GM19324 (cell line): ENCODE data around the gene ZC3H6.
"Not testable (repeated sequence)": the region's sequence is repeated elsewhere in the genome, so short reads cannot be mapped to it uniquely, and the experiment has no call there.

Experiments
- ATAC-seq: cut with Tn5 transposase; IDR thresholded peaks from one replicate; pipeline ENCODE4 v1.9.1; 2021; ENCODE audit warnings: mild to moderate bottlenecking, moderate library complexity; ENCODE audit not compliant: unreplicated experiment, low FRiP score

ZC3H6 gene

GRCh38 chr2:112276954-112277353 lies 1.6 kb downstream of the ZC3H6 start:
- ATAC-seq = no peak

DNA sequence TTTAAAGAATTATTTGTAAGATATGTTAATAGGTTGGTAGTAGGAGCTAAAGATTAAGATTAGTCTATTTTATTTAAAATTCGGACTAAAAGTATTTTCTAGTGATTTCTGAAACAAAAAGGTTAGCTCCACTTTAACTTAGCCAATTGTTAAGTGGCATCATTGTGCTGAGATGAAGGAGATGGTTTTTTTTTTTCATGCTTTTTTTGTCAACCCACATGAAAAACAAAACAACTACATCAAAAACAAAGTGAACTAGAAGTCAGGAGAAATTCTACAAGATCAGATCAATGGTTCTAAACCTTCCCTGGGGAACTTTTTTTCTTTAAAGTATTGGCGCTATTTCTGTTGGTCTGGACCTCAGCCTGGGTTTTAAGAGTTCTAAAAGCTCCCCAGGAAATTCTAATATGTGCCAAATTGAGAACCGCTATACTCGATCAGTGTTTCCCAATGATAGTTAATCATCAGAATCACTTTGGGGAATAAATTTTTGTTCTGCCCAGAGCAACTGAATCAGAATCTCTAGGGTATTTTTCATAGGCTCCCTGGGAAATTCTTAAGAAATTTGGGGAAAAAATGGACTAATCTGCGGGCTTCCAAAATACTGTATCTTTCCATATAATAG lies 2.3 kb downstream of the ZC3H6 start:
- no peak for ATAC-seq

DNA sequence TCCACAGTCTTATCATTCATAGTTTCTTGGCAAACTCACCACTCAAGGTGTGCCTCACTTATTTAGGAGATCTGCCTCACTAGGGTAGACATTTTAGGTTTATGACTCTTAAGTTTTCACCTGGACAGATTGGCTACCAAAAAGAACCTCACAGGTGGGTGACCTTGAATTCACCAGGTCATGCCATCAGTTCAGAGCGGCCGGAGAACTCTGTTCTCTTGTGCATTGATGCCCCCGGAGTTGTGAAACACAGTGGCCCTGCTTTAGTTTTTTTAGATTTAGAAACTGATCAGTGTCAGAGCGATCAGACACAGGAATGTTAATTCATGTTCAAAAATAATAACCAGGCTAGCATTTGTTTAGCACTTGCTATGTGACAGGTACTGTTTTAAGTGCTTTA lies 6.7 kb downstream of the ZC3H6 start:
- ATAC-seq = not testable (repeated sequence)

GRCh38 chr2:112283535-112283934 lies 8.1 kb downstream of the ZC3H6 start:
- not testable (repeated sequence) for ATAC-seq

- ATAC-seq = no peak
These were observed 14.7 kb downstream of the ZC3H6 start for GRCh38 chr2:112290088-112290487.

- ATAC-seq = no peak
These were observed 15.3 kb downstream of the ZC3H6 start for GRCh38 chr2:112290648-112291047.

DNA sequence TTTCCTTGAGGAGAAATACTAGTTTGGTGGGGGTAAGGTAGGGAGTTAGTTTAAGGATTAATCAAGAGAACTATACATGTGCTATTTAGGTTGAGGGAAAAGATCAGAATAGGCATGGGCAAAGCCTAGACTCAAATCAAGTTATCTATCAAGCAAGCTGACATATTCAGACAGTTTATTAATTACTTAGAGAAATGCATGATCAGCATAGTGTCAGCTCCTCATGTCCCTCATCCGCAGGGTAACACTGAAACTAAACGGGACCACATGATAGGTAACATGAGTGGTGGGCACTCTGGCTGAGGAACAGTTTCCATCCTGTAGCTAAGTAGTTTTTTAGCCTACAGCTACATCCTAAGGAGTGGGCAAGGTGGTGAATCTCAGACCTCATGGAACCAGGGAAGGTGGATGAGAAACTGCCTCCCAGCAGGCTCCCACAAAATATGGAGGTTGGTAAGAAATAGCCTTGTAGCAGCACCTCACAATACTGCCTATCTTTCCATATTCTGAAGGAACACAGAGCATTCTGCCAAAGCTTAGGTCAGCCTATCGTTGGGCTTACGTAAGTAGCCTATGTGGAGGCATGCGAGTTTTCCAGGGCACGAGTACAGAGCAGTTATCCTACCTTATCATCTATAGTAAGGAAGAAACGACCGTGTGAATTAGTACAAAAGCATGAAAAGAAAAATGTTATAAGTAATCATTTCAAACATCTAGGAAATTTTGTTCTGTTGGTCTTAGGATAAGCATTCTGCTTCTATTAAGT lies 18.4 kb downstream of the ZC3H6 start:
- ATAC-seq = no peak

DNA sequence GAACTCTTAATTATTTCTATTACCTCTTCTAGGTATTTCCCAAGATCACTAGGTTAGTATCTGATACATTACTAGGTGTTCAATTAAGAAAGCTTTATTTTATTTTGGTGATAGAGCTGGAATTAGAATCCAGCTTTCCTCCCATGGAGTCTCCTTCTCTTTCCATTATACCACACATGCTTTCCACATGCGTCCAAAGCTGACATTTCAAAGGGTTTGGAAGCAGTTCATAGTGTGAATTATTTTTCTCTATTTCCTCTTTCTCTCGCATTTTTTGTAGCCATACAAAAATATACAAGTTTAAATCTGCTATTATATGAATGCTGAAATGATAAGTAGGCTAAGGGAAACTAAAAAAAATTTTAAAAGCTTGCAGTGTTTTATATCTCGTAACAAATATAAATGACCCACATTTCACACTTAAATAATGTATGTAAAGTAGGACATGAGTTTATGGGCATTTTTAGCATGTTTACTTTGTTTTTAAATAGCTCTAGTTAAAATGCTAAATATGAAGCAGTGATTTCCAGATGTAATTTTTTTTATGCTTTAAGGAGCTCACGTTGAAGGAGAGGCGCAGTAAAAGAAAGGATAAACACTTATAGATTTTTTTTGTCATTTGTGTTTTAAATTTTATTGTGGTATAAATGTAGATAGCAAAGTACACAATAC lies 20.1 kb downstream of the ZC3H6 start:
- ATAC-seq = no peak

DNA sequence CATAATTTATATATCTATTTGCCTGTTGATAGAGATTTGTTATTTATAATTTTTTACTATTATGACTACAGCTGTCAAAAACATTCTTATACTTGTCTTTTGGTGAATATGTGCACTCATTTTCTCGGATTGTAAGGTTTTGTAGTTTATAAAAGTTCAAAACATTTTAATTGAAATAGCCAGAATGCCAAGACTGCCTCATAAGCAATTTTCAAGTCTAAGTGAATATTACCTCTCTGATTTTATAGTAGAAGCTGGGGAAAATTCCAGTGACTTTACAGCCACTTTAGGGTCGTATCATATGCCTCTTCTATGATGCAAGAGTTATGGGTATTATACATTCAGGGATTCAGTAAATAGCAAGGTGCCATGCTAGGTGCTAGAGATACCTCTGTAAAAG lies 21.0 kb downstream of the ZC3H6 start:
- no peak for ATAC-seq

DNA sequence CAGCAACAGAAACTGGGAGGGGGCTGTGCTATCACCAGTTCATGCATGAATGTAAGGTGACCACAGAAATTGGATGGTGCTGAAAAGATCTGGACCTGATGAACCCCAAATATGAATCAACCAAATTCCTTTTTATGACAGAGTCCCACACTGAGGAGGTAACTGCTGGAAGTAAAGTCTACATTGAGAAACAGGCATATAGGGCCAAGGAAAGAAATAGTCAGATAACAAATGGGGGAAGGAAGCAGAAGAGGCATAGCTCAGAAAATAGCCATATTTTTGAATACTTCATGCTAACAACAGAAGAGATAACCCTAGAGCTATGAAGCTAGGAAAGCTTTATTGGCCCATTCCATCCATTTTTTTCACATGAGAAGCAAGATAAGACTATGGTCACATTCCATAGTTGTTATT lies 25.8 kb downstream of the ZC3H6 start:
- no peak for ATAC-seq

DNA sequence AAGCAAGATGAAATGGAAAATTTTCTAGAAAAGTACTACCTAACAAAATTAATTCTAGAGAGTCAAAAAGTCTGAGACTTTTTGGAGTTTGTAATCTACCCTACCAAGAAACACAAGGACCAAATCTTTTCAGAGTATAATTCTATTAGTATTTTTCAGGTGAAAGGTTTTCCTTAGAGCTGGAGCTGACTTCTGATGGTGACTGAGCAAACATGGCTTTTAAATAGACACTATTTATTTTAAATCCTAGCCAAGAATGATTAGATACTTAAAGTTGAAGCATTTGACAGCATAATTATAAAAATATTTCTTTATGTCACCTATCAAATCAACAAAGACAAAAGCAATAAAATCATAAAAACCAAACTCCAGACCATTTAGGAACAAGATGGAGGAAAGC lies 26.6 kb downstream of the ZC3H6 start:
- ATAC-seq = no peak

DNA sequence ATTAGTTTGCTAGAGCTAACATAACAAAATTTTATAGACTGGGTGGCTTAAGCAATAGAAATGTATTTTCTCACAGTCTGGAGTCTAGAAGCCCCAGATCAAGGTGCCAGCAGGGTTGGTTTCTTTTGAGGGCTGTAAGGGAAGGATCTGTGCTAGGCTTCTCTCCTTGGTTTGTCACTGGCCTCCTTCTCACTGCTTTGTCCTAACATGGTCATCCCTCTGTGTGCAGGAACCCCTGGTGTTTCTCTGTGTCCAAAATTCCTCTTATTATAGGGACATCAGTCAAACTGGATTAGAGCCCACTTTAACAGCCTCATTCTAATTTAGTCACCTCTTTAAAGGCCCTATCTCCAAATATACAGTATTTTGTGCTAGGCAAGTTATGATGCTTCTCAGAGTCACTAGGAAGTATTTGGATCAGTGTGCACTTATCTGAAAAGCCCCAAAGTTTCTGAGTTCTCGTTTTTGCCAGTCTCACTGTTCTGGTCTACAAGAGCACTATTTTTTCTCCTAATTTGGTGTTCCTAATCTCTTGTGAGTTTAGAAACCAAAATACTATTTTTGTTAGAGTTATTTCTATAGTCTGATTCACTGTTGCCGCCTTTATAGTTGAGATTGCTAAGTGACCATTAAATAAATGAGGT lies 29.0 kb downstream of the ZC3H6 start:
- ATAC-seq = no peak

GRCh38 chr2:112305132-112305531 lies 29.7 kb downstream of the ZC3H6 start:
- no peak for ATAC-seq

GRCh38 chr2:112310906-112311305 lies 35.5 kb downstream of the ZC3H6 start:
- ATAC-seq = no peak

- no peak for ATAC-seq
These were observed 36.5 kb downstream of the ZC3H6 start for GRCh38 chr2:112311932-112312331.

DNA sequence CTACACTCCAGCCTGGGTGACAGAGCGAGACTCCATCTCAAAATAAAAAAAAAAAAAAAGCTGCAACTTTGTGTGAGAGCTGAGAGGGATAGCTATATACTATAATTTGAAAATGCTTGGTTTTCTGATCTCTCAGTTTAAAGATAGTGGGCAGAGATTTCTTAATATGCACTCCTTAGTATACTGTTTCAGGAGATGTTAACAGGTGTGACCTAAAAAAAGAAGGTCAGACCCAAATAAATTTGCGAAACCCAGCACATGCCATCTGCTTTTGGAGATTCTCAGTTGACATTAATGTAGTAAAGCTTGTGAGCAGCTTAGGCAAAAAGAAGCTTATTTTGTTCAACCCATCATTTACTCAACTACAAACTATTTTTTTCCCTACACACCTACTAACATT lies 37.4 kb downstream of the ZC3H6 start:
- no peak for ATAC-seq

DNA sequence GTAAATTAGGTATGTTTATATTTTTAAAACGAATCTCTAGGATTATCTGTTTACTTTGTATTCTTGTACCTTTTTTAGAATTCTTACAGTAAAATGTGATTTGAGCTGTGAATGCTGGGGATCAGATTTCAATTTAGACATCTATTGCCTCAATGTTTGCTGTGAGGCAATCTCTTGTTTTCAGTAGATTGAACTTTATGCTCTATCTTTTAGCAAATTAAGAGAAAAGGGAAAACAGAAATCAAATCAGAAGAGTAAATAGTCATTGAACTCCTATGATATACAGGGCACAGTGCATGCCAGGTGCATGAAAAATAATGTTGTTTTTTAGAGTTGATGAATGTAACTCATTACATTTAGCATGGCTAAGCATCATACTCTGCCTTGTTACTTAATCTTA lies 39.5 kb downstream of the ZC3H6 start:
- no peak for ATAC-seq

GRCh38 chr2:112317303-112318158 lies 42.1 kb downstream of the ZC3H6 start:
- ATAC-seq = no peak

DNA sequence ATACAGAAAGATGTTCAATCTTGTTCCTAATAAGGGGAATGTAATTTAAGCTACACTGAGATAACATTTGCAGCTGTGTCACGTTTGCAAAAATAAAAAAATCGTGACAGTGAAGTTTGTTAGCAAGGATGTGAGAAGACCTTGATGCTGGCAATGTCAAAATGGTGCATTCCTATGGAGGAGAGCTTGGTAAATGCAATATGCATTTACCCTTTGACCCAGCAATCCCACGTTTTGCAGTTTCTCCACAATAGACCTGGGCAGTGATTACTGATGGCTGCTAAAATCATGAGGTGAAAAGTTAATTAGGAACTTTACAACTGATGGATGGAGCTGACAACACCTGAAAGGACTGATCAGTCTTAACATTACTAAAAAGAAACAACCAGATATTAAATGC lies 43.1 kb downstream of the ZC3H6 start:
- no peak for ATAC-seq
